Measurements from ENCODE around the gene HOTAIR.

HOTAIR gene

GRCh38 chr12:54005531-54005852 is 30.7 kb upstream of the HOTAIR start:
- DNase-seq (ENCODE audit: low spot score): no peak
- Histone ChIP-seq H3K27ac (no peak overlapping the region), H3K4me3 (no peak overlapping the region)
- no peak for TF ChIP-seq CTCF (IDR thresholded peaks at IDR 0.05)

- no peak for TF ChIP-seq CTCF (IDR thresholded peaks at IDR 0.05)
- no peak for DNase-seq (ENCODE audit: low spot score)
- Histone ChIP-seq H3K4me3 (no peak overlapping the region), H3K27ac (no peak overlapping the region)
Measured at GRCh38 chr12:54004841-54005530, 30.2 kb upstream of the HOTAIR start.

- no peak for TF ChIP-seq CTCF (IDR thresholded peaks at IDR 0.05)
- Histone ChIP-seq H3K27ac (no peak overlapping the region), H3K4me3 (no peak overlapping the region)
- no peak for DNase-seq (ENCODE audit: low spot score)
Measured at GRCh38 chr12:54004063-54004840, 29.5 kb upstream of the HOTAIR start.

- no peak overlapping the region for H3K4me3 ChIP-seq
- no peak overlapping the region for H3K27ac ChIP-seq
- no peak for TF ChIP-seq CTCF (IDR thresholded peaks at IDR 0.05)
- DNase-seq (ENCODE audit: low spot score): no peak
Measured at GRCh38 chr12:54003625-54004024, 28.9 kb upstream of the HOTAIR start.

- DNase-seq (ENCODE audit: low spot score): no peak
- TF ChIP-seq CTCF (IDR thresholded peaks at IDR 0.05): no peak
- Histone ChIP-seq H3K27ac (no peak overlapping the region), H3K4me3 (no peak overlapping the region)
Measured at GRCh38 chr12:54002915-54003389, 28.2 kb upstream of the HOTAIR start.

GRCh38 chr12:54002278-54002914 is 27.6 kb upstream of the HOTAIR start:
- H3K27ac ChIP-seq: no peak overlapping the region
- H3K4me3 ChIP-seq: no peak overlapping the region
- DNase-seq (ENCODE audit: low spot score): no peak
- no peak for TF ChIP-seq CTCF (IDR thresholded peaks at IDR 0.05)

Data from coronary artery (tissue), 2 donors.